Suprapubic skin (tissue), 3 donors: ENCODE data around the gene SYT17.

ENCODE experiments used
- CTCF ChIP-seq, 2 donors: fragments of 200-600 bp in 1 of 2; fragments of 450-650 bp in 1 of 2; sonication (generic) in 1 of 2; IDR thresholded peaks; one replicate each; pipeline ENCODE4 v1.5.1; 2016 to 2019; ENCODE audit warnings: antibody characterized with exemption in 2 of 2, mild to moderate bottlenecking in 1 of 2, moderate library complexity in 1 of 2
- POLR2A ChIP-seq, 2 donors: fragments of 450-650 bp; IDR thresholded peaks; one replicate each; pipeline ENCODE4 v1.6.1; 2017; ENCODE audit warnings: antibody characterized with exemption in 2 of 2, mild to moderate bottlenecking in 2 of 2, moderate library complexity in 2 of 2

- no peak for TF ChIP-seq CTCF (IDR thresholded peaks at IDR 0.05)
- no peak for TF ChIP-seq POLR2A (IDR thresholded peaks at IDR 0.05)
These were observed 110.4 kb downstream of the SYT17 start for GRCh38 chr16:19278403-19278802.
